OCI-LY7 (cell line): ENCODE measurements around the gene EPB41L4A.

Experiments used
- CTCF ChIP-seq: fragments of 200-600 bp; sonication (generic); conservative IDR thresholded peaks from 2 replicates; pipeline ENCODE4 v1.5.1; 2014; ENCODE audit warnings: mild to moderate bottlenecking, antibody characterized with exemption, low read length, moderate library complexity, mixed read lengths
- EZH2phosphoT487 ChIP-seq: fragments of 200-600 bp; sonication (generic); IDR thresholded peaks from 2 replicates; pipeline ENCODE4 v1.6.1; 2018; ENCODE audit warnings: low read depth, borderline replicate concordance, mild to moderate bottlenecking, mixed run types, antibody characterized with exemption, low read length, moderate library complexity, mixed read lengths

DNA sequence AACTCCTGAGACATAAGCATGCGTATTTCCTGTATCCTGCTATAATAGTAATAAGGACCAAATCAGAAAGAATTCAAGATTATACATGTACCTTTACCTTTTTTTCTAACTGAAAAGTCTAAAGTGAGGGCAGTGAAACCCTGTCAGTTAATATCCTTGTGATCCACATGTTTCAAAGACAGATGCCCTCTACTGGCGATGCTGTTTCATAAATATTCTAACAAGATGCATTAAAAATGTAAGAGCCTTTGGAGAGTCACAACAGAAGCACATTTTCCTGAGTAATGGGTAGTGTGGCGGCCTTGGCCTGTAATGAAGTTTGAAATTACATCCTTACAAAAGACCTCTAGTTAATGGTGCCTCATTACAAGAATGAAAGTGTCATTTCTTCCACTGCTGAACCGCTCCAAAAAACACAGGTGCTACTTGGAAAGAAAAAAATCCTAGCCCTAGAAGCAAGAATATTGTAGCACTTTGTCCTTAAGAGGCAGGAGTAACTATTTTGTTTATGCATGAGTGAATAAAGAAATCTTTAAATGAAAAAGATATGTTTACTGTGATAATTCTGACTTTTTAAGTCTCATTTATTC, 232.6 kb downstream of the EPB41L4A start:
- TF ChIP-seq CTCF (peak; percentile 88), EZH2phosphoT487 (no peak)
